Spinal cord (tissue), 10 donors: Measurements from ENCODE around the gene KCNQ1. TPM values are rescaled to one million over a fixed set of nuclear protein-coding genes. Genes with fewer than 3 reads are reported as not detected.

Experiments used
- DNase-seq, 6 donors: peaks; one replicate each; pipeline versions ENCODE4 v3.0.0 to v3.0.0-alpha.2; 2013 to 2015; ENCODE audit warnings: low spot score in 6 of 6, low read depth in 4 of 6
- H3K27ac ChIP-seq: one replicate; pipeline ENCODE4 v1.5.1; 2013; ENCODE audit warnings: low read depth, low read length, control low read depth
- H3K27me3 ChIP-seq: one replicate; pipeline ENCODE4 v1.6.1; 2013; ENCODE audit warnings: low read length; ENCODE audit not compliant: control insufficient read depth, insufficient read depth
- H3K36me3 ChIP-seq: one replicate; pipeline ENCODE4 v1.6.1; 2013; ENCODE audit warnings: low read length; ENCODE audit not compliant: control insufficient read depth, insufficient read depth
- H3K4me1 ChIP-seq: one replicate; pipeline ENCODE4 v1.6.1; 2013; ENCODE audit warnings: low read length; ENCODE audit not compliant: control insufficient read depth, insufficient read depth
- H3K4me3 ChIP-seq: one replicate; pipeline ENCODE4 v1.5.1; 2013; ENCODE audit warnings: low read depth, low read length, control low read depth
- H3K9me3 ChIP-seq: one replicate; pipeline ENCODE4 v1.6.1; 2013; ENCODE audit warnings: low read length; ENCODE audit not compliant: control insufficient read depth, insufficient read depth
- WGBS: methylation state at CpG from one replicate; pipeline ENCODE4 v1.1.5; 2013; ENCODE audit warnings: missing lambda C conversion rate; ENCODE audit not compliant: insufficient coverage; 5-methylcytosine and 5-hydroxymethylcytosine counted together
- polyA plus RNA-seq, 2 donors: library from polyadenylated mRNA; unstranded; fragments of 120-200 nt; gene quantifications; one replicate each; pipeline ENCODE4 v1.2.1, GENCODE V29; 2013; ENCODE audit not compliant: insufficient read length in 2 of 2
- total RNA-seq, 2 donors: library from RNA; depleted of rRNA in 1 of 2; stranded (reverse); fragments of 120-200 nt in 1 of 2; fragments of >200 nt in 1 of 2; gene quantifications; one replicate each; pipeline versions ENCODE4 v1.2.3 to v1.2.4, GENCODE V29; 2013 to 2014
- donor health status: healthy.

KCNQ1 gene
- total and polyA plus RNA-seq, 4 donors, result 0.83 to 3.1 (median 2.1) TPM

DNA sequence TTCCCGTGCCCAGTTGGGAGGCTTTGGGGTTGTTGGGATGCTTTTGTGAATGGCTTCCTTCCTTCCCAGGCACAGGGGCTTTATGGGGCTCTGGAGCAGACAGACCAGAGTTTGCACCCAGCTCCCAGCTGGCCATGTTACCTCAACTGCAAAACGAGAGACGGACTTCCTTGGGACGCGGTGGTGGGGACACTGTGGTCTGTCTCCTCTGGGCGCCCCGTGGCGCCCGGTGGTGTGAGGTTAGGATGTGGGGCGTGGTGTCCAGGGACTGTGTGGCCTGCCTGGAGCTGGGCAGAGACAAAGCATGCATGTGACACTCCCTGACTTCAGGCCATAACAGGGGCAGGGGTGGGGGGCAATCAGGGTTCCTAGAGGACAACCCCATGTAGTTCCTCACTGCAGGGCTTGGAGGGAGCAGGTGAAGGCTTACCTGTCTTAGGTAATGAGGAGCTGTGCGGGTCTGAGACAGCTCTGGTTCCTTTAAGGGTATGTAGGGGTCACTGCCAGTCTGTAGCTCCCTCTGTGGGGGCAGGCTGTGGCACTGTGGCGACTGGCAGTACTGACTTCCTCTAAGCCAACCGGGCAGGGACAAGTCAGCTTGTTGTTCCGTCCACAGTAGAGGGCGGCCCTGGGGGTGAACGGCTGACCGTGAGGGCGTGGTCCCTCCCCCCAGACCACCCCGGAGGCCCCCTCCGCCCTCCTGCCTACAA, 14.4 kb downstream of the KCNQ1 start:
- peaks cover 2% of the 10 kb centered on the region for H3K36me3 ChIP-seq
- no peak overlapping the region for H3K4me3 ChIP-seq
- no peaks in the 10 kb centered on the region for H3K9me3 ChIP-seq
- DNase-seq, result no peak
- no peaks in the 10 kb centered on the region for H3K27me3 ChIP-seq
- no peaks in the 10 kb centered on the region for H3K4me1 ChIP-seq
- 86% methylated on average over 13 of the region's 20 CpGs for WGBS
- H3K27ac ChIP-seq, result no peak overlapping the region

DNA sequence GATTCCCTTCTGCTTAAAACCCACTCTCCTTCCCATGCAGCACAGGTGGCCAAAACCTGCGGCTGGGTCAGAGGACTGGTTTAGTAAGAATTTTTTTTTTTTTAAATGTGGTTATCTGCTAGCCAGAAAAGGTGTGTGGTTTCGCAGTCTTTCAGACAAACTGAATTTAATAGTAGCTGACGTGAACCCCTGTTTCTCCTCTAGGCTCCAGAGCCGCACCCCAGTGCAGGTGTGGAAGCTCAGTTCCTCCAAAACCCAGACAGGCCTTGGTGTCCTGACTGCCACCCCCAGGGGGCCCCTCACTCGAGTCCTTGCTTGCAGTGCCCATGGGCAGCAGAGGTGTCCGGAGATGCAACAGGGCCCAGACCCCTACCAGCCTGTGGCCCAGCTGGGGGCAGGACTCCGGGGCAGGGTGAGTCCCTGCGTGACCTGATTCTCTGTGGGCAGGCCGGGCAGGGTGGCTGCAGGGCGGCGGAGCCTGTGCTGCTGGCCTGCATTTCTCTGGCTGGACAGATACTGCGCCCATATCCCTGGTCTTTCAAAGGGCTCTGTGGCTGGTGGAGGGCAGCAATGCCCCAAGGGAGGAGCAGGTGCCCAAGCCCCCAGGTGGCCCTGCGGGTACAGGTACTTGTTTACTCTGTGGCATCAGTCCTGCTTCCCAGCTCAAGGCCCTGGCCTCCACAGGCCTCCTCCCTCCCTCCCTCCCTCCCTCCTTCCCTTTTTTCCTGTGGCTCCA, 15.2 kb downstream of the KCNQ1 start:
- no peak overlapping the region for H3K27ac ChIP-seq
- peaks cover 2% of the 10 kb centered on the region for H3K36me3 ChIP-seq
- 83% methylated on average over 12 of the region's 13 CpGs for WGBS
- DNase-seq, result no peak
- no peaks in the 10 kb centered on the region for H3K9me3 ChIP-seq
- H3K27me3 ChIP-seq, result no peaks in the 10 kb centered on the region
- H3K4me1 ChIP-seq, result no peaks in the 10 kb centered on the region
- no peak overlapping the region for H3K4me3 ChIP-seq

DNA sequence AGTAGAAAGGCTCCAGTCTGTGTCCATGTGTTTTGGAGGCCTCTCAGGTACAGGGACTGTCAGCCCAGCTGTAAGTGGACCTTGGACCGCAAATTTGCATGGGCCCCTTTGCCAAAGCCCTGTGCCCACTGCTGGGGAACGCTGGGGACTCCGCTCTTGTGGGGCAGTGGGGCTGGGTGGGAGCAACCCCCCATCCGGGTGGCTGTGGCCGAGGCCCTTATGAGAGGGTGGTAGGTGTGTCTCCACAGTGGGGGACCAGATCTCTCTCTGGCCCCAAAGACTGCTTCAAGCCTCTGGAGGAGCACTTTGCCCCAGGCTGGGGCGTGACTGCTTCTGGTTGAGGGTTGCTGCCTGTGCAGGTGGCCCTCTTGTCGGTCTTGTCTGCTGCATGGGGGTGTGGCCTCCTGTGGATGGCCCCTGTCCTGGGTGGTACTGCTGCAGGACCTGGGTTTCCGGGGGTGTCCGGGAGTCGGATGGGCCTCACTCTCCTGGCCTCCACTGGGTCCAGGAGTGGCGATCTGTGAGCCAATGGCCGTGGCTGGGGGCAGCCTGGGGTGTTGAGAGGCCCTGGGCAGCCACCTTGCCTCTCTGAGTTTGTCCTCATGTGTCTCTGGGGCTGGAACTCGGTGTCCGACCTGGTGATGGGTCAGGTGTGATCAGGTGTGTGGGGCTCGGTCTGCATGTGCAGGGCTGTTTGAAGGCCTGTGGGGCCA, 15.9 kb downstream of the KCNQ1 start:
- no peak overlapping the region for H3K4me3 ChIP-seq
- 89% methylated on average over 15 of the region's 15 CpGs for WGBS
- no peak overlapping the region for H3K27ac ChIP-seq
- no peaks in the 10 kb centered on the region for H3K4me1 ChIP-seq
- no peaks in the 10 kb centered on the region for H3K9me3 ChIP-seq
- DNase-seq, result no peak
- no peaks in the 10 kb centered on the region for H3K27me3 ChIP-seq
- peaks cover 2% of the 10 kb centered on the region for H3K36me3 ChIP-seq

DNA sequence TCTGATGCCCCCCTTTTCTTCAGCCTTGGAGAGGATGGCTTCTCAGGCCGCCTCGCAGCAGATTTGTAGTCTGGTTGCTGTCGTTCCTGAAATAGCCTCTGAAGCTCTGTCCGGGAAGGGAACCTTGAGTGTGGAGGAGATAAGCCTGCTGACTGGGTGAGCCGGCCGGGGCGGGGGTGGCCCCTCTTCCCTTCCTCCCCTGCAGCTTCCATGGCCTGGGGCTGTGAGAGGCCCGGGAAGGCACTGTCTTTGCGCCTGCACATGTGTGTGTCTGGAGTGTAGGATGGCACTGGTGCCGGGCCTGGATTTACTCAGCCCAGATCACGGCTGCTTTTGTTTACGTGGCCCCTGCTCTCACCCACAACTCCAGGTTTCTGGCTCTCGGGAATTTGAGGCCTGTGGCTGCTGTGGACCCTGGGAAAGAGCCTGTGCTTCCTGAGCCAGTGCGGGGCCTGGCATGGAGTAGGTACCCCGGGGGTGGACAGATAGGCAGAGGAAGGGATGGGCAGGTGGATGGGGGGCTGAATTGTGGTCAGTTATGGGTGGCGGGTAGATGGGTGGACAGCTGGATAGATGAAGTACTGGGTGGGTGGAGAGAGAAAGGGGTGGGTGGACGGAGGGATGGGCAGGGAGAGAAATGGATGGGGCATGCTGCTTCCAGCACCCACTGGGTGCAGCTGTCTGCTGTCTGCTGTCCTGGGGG, 16.6 kb downstream of the KCNQ1 start:
- no peaks in the 10 kb centered on the region for H3K4me1 ChIP-seq
- H3K9me3 ChIP-seq, result no peaks in the 10 kb centered on the region
- no peak overlapping the region for H3K4me3 ChIP-seq
- no peak overlapping the region for H3K27ac ChIP-seq
- 93% methylated on average over 13 of the region's 17 CpGs for WGBS
- peaks cover 2% of the 10 kb centered on the region for H3K36me3 ChIP-seq
- no peaks in the 10 kb centered on the region for H3K27me3 ChIP-seq
- no peak for DNase-seq

DNA sequence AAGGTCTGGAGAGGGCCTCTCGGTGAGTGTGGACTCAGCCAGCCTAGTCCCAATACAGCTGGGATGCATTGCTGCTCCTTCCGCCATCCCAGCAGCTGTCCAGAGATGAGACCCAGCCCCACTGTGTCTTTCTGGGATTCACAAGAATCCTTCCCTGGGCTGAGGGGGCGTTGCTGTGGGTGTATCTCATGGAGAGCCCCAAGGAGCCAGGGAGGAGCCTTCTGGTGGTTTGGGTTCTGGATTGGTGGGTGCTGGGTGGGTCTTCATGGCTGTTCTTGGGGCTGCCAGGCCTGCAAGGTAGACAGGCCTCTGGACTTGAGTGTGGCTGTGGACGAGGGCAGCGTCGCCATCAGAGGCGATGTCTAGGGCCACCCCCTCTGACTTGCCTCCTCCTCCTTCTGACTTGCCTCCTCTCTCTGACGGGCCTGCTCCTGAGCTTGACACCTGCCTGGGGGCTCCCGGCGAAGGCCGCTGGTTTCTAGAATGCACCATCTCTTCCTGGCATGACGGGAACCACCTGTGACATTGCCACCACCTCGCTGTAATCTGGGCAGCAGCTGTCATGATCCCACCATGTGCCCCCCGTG, 17.2 kb downstream of the KCNQ1 start:
- no peaks in the 10 kb centered on the region for H3K9me3 ChIP-seq
- DNase-seq, result no peak
- H3K36me3 ChIP-seq, result peaks cover 2% of the 10 kb centered on the region
- H3K4me3 ChIP-seq, result no peak overlapping the region
- no peaks in the 10 kb centered on the region for H3K4me1 ChIP-seq
- no peaks in the 10 kb centered on the region for H3K27me3 ChIP-seq
- 95% methylated on average over 14 of the region's 14 CpGs for WGBS
- H3K27ac ChIP-seq, result no peak overlapping the region

DNA sequence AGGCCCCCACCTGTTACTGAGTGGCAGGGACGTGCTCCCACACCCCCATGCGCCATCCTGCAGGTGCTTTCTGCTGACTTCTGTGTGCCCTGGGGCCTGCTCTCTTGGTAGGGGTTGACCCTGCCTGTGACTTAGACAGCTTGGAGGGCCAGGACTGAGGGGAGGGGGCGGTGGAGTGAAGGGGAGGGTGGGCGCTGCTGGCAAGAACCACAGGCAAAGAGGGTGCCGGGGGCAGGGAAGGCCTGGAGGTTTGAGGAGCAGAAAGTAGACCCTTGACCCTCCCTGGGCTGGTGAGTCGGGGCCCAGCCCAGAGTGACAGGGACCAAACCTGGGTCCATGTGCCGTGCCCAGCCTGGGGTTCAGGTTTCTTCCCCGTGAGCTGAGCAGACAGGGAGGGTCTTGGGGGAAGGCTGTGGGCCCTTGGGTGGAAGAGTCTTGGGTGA, 17.8 kb downstream of the KCNQ1 start:
- H3K27me3 ChIP-seq, result no peaks in the 10 kb centered on the region
- no peak for DNase-seq
- WGBS, result 92% methylated on average over 8 of the region's 8 CpGs

DNA sequence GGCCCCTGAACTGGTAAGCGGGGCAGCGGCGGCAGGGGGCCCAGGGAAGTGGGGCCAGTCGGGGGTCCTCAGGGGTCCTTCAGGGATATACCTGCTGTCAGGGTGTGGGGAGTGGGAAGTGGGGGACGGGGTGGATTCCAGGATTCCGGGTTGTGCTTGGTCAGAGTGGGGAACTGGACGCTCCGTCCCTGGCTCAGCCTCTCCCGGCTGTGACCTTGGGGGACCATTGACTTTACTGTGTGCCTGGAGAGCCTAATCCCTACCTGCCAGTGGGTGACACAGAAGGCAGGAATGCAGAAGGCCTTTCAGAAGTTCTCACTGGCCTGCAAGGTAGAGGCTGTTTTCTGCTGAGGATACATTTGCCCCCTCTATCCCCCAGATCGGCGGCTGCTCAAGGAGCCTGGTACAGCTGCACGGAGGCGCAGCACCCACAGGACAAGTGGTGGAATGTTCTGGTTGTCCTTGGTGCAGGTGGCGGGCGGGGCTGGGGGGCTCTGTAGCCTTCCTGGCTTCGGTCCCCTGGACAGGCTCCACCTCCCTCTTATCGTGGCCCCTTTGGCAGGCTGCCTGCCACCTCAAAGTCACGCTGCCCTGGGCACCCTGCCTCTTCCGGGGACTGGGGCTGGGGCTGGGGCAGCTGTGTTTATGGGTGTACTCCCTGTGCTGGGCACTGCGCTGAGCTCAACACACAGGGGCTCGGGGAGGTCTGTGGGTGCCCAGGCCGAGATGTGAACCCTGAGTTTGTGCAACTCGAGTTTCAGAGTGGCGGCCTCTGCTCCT, 18.4 kb downstream of the KCNQ1 start:
- no peak for DNase-seq
- Histone ChIP-seq H3K36me3 (peaks cover 2% of the 10 kb centered on the region), H3K4me3 (no peak overlapping the region), H3K27me3 (no peaks in the 10 kb centered on the region), H3K4me1 (no peaks in the 10 kb centered on the region), H3K27ac (no peak overlapping the region), H3K9me3 (no peaks in the 10 kb centered on the region)
- 91% methylated on average over 24 of the region's 24 CpGs for WGBS

More for the DNA sequence above, 17.8 kb downstream of the KCNQ1 start:
- Histone ChIP-seq H3K27ac (no peak overlapping the region), H3K36me3 (peaks cover 2% of the 10 kb centered on the region), H3K9me3 (no peaks in the 10 kb centered on the region), H3K4me3 (no peak overlapping the region), H3K4me1 (no peaks in the 10 kb centered on the region)

DNA sequence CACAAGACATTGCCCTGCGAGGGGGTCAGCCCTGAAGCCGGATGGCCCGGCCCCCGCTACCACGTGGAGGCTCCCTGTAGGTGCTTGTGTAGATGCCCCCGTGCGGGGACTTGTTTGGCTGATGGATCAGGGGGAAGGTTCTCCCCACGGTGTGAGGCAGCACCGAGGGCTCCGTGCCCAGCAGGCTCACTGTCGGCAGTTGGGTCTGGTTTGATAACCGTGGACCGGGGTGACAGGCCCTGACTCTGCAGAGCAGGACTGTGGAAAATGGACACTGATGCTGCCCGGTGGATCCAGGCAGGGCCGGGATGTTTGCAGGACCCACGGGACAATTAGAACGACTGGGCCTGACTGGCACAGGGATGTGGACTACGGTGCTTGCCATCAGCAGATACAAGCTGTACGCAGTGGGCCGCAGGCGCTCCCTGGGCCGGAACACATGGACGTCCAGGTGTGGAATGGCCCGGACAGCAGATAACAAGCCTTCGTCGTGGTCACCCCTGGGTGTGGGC, 19.0 kb downstream of the KCNQ1 start:
- no peak for DNase-seq
- no peak overlapping the region for H3K4me3 ChIP-seq
- peaks cover 2% of the 10 kb centered on the region for H3K36me3 ChIP-seq
- H3K9me3 ChIP-seq, result no peaks in the 10 kb centered on the region
- WGBS, result 83% methylated on average over 22 of the region's 26 CpGs
- no peaks in the 10 kb centered on the region for H3K4me1 ChIP-seq
- H3K27me3 ChIP-seq, result no peaks in the 10 kb centered on the region
- no peak overlapping the region for H3K27ac ChIP-seq
